HG02678 (cell line): ENCODE data around the gene KY.

Source experiments
- ATAC-seq: cut with Tn5 transposase; IDR thresholded peaks from one replicate; pipeline ENCODE4 v1.9.1; 2021; ENCODE audit warnings: mild to moderate bottlenecking, moderate library complexity; ENCODE audit not compliant: unreplicated experiment

KY gene

GRCh38 chr3:134675726-134676256 is 25.0 kb upstream of the KY start:
- ATAC-seq = no peak

- no peak for ATAC-seq
Observed at GRCh38 chr3:134672571-134672970, 21.7 kb upstream of the KY start.

- no peak for ATAC-seq
Observed at GRCh38 chr3:134667956-134668355, 17.1 kb upstream of the KY start.

GRCh38 chr3:134667406-134667805 is 16.6 kb upstream of the KY start:
- no peak for ATAC-seq

GRCh38 chr3:134666885-134667284 is 16.1 kb upstream of the KY start:
- ATAC-seq = no peak

- ATAC-seq = no peak
Observed at GRCh38 chr3:134666466-134666865, 15.6 kb upstream of the KY start.

- ATAC-seq = no peak
Observed at GRCh38 chr3:134666052-134666451, 15.2 kb upstream of the KY start.

- no peak for ATAC-seq
Observed at GRCh38 chr3:134665243-134665642, 14.4 kb upstream of the KY start.

- ATAC-seq = no peak
Observed at GRCh38 chr3:134663721-134664456, 13.1 kb upstream of the KY start.

GRCh38 chr3:134660046-134660441 is 9.2 kb upstream of the KY start:
- no peak for ATAC-seq

GRCh38 chr3:134659391-134660045 is 8.7 kb upstream of the KY start:
- no peak for ATAC-seq

GRCh38 chr3:134658555-134658954 is 7.7 kb upstream of the KY start:
- ATAC-seq = no peak

- ATAC-seq = no peak
Observed at GRCh38 chr3:134656211-134656800, 5.5 kb upstream of the KY start.

GRCh38 chr3:134655706-134656105 is 4.9 kb upstream of the KY start:
- ATAC-seq = no peak

GRCh38 chr3:134654031-134654430 is 3.2 kb upstream of the KY start:
- no peak for ATAC-seq

- ATAC-seq = no peak
Observed at GRCh38 chr3:134652886-134653630, 2.2 kb upstream of the KY start.

- ATAC-seq = no peak
Observed at GRCh38 chr3:134652409-134652831, 1.6 kb upstream of the KY start.

GRCh38 chr3:134651347-134652041 is 672 bp upstream of the KY start:
- ATAC-seq = no peak

GRCh38 chr3:134649106-134649705 is 1.6 kb downstream of the KY start:
- no peak for ATAC-seq
